Measurements from ENCODE around the gene USP2.

USP2 gene

GRCh38 chr11:119424276-119424675, 42.8 kb upstream of the USP2 start:
- Histone ChIP-seq H3K36me3 (ENCODE audit: control insufficient read depth in 1 of 2, insufficient read depth in 2 of 2, low read depth in 1 of 2, low read length in 2 of 2) (peaks cover 0 to 18% of the 10 kb centered on the region in 2 experiments), H3K79me1 (replicated peaks; ENCODE audit: low read length, poor library complexity, severe bottlenecking) (no peaks in the 10 kb centered on the region), H3K18ac (ENCODE audit: low read depth in 1 of 2, low read length in 2 of 2) (no peak overlapping the region), H2AFZ (ENCODE audit: low read depth, low read length) (no peak overlapping the region), H3K27ac (ENCODE audit: low read length, poor library complexity, severe bottlenecking) (no peak overlapping the region), H3K4ac (ENCODE audit: low read depth in 1 of 2, low read length in 2 of 2) (no peak overlapping the region), H3K27me3 (ENCODE audit: control insufficient read depth in 1 of 2, insufficient read depth in 1 of 2, low read length in 2 of 2) (peaks cover 1 to 74% of the 10 kb centered on the region in 2 experiments), H3K4me3 (ENCODE audit: insufficient read depth in 1 of 2, low read depth in 1 of 2, low read length in 2 of 2) (no peak overlapping the region), H4K91ac (ENCODE audit: low read length) (no peak overlapping the region), H3K9ac (ENCODE audit: low read length) (no peak overlapping the region), H2BK5ac (ENCODE audit: low read depth, low read length, poor library complexity, severe bottlenecking) (no peak overlapping the region), H2BK12ac (ENCODE audit: low read length in 2 of 2) (no peak overlapping the region), H4K8ac (ENCODE audit: low read length) (no peak overlapping the region), H3K4me1 (ENCODE audit: control insufficient read depth, insufficient read depth, low read depth, low read length) (peaks cover 20% of the 10 kb centered on the region), H3K14ac (ENCODE audit: low read length in 2 of 2) (no peak overlapping the region), H2BK15ac (ENCODE audit: low read depth, poor library complexity, severe bottlenecking) (no peak overlapping the region), H2BK120ac (ENCODE audit: low read depth, low read length) (no peak overlapping the region), H3K23ac (ENCODE audit: low read length in 2 of 2) (no peak overlapping the region), H3K9me3 (ENCODE audit: control insufficient read depth, low read length) (no peaks in the 10 kb centered on the region), H2AK5ac (ENCODE audit: low read length, severe bottlenecking) (no peak overlapping the region), H3K4me2 (ENCODE audit: low read length, poor library complexity, severe bottlenecking) (no peak overlapping the region)
- WGBS: 93% methylated on average over 3 of the region's 3 CpGs
- no peak for DNase-seq

GRCh38 chr11:119423509-119424254, 42.2 kb upstream of the USP2 start:
- peak overlapping the region in 1 of 2 experiments; percentile 92 for H3K4me3 ChIP-seq (ENCODE audit: insufficient read depth in 1 of 2, low read depth in 1 of 2, low read length in 2 of 2)

DNA sequence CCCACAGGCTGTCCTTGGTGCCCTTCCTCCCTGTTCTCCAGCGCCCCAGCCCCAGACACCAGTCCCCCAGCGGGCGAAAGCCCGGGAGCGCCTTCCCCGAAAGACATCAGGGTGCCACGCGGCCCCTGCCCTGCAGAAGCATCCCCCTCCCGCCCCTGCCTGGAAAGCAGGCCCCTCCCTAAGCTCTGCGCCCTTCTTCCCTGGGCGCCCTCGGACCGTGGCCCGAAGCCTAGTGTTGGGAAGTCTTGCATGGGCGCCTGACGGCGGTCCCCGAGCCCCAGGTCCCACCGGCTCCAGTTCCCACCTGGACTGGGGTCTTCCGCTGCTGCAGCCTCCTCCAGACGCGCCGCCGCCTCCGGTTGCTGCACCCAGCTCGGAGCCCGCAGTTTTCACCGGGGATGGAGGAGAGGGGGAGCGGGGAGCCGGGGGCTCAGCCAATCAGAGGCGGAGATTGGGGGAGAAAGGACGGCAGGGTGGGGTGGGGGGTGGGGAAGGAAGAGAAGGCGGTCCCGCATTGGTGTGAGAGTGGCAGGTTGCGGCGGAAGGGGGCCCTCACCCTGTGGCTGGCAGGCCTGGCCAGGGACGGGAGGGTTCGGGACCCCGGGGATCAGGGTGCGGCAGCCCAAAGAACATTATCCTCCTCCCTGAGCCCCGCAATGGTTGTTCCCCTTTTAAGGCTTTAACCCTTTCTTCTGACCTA, 41.5 kb upstream of the USP2 start, which contains the start of gene THY1:
Gene THY1, minus strand, starts transcription at position 364 of the 700 bp plus-strand sequence. CDS start 2,267 bp downstream, outside the sequence.
- peak; percentile 14 for DNase-seq
- H2BK12ac ChIP-seq (ENCODE audit: low read length in 2 of 2): no peak within 1 kb of the TSS
- no peak within 1 kb of the TSS for H4K91ac ChIP-seq (ENCODE audit: low read length)
- no peak within 1 kb of the TSS for H2AK5ac ChIP-seq (ENCODE audit: low read length, severe bottlenecking)
- H2BK120ac ChIP-seq (ENCODE audit: low read depth, low read length): no peak within 1 kb of the TSS
- under 1% methylated on average over 29 of the region's 41 CpGs for WGBS
- H3K4me2 ChIP-seq (ENCODE audit: low read length, poor library complexity, severe bottlenecking): peak within 1 kb of the TSS; percentile 20
- H3K4ac ChIP-seq (ENCODE audit: low read depth in 1 of 2, low read length in 2 of 2): peak within 1 kb of the TSS in 1 of 2 experiments; percentile 46
- H3K27me3 ChIP-seq (ENCODE audit: control insufficient read depth in 1 of 2, insufficient read depth in 1 of 2, low read length in 2 of 2): peaks cover 0 to 79% of the 10 kb centered on the region in 2 experiments
- peak within 1 kb of the TSS; percentile 87 for H3K9ac ChIP-seq (ENCODE audit: low read length)
- H2BK15ac ChIP-seq (ENCODE audit: low read depth, poor library complexity, severe bottlenecking): no peak within 1 kb of the TSS
- peak within 1 kb of the TSS; percentile 18 for H2AFZ ChIP-seq (ENCODE audit: low read depth, low read length)
- H3K4me3 ChIP-seq (ENCODE audit: insufficient read depth in 1 of 2, low read depth in 1 of 2, low read length in 2 of 2): peak within 1 kb of the TSS in 1 of 2 experiments; percentile 92
- no peaks in the 10 kb centered on the region for H3K9me3 ChIP-seq (ENCODE audit: control insufficient read depth, low read length)
- H2BK5ac ChIP-seq (ENCODE audit: low read depth, low read length, poor library complexity, severe bottlenecking): no peak within 1 kb of the TSS
- peaks cover 20% of the 10 kb centered on the region for H3K4me1 ChIP-seq (ENCODE audit: control insufficient read depth, insufficient read depth, low read depth, low read length)
- no peak within 1 kb of the TSS for H3K23ac ChIP-seq (ENCODE audit: low read length in 2 of 2)
- no peak within 1 kb of the TSS for H3K27ac ChIP-seq (ENCODE audit: low read length, poor library complexity, severe bottlenecking)
- peak within 1 kb of the TSS in 1 of 2 experiments; percentile 64 for H3K18ac ChIP-seq (ENCODE audit: low read depth in 1 of 2, low read length in 2 of 2)
- H3K79me1 ChIP-seq (replicated peaks; ENCODE audit: low read length, poor library complexity, severe bottlenecking): no peaks in the 10 kb centered on the region
- H4K8ac ChIP-seq (ENCODE audit: low read length): no peak within 1 kb of the TSS
- peak within 1 kb of the TSS in 1 of 2 experiments; percentile 69 for H3K14ac ChIP-seq (ENCODE audit: low read length in 2 of 2)
- H3K36me3 ChIP-seq (ENCODE audit: control insufficient read depth in 1 of 2, insufficient read depth in 2 of 2, low read depth in 1 of 2, low read length in 2 of 2): peaks cover 0 to 30% of the 10 kb centered on the region in 2 experiments

More at GRCh38 chr11:119423509-119424254, 42.2 kb upstream of the USP2 start:
- Histone ChIP-seq H3K79me1 (replicated peaks; ENCODE audit: low read length, poor library complexity, severe bottlenecking) (no peaks in the 10 kb centered on the region), H3K4ac (ENCODE audit: low read depth in 1 of 2, low read length in 2 of 2) (no peak overlapping the region), H3K9me3 (ENCODE audit: control insufficient read depth, low read length) (no peaks in the 10 kb centered on the region), H3K4me2 (ENCODE audit: low read length, poor library complexity, severe bottlenecking) (no peak overlapping the region), H2BK5ac (ENCODE audit: low read depth, low read length, poor library complexity, severe bottlenecking) (no peak overlapping the region), H3K23ac (ENCODE audit: low read length in 2 of 2) (no peak overlapping the region), H3K9ac (ENCODE audit: low read length) (peak overlapping the region; percentile 87), H2AK5ac (ENCODE audit: low read length, severe bottlenecking) (no peak overlapping the region), H2BK120ac (ENCODE audit: low read depth, low read length) (no peak overlapping the region), H4K8ac (ENCODE audit: low read length) (no peak overlapping the region), H3K4me1 (ENCODE audit: control insufficient read depth, insufficient read depth, low read depth, low read length) (peaks cover 20% of the 10 kb centered on the region), H3K36me3 (ENCODE audit: control insufficient read depth in 1 of 2, insufficient read depth in 2 of 2, low read depth in 1 of 2, low read length in 2 of 2) (peaks cover 0 to 24% of the 10 kb centered on the region in 2 experiments), H2AFZ (ENCODE audit: low read depth, low read length) (no peak overlapping the region), H3K27me3 (ENCODE audit: control insufficient read depth in 1 of 2, insufficient read depth in 1 of 2, low read length in 2 of 2) (peaks cover 0 to 77% of the 10 kb centered on the region in 2 experiments), H3K14ac (ENCODE audit: low read length in 2 of 2) (no peak overlapping the region), H2BK12ac (ENCODE audit: low read length in 2 of 2) (no peak overlapping the region), H2BK15ac (ENCODE audit: low read depth, poor library complexity, severe bottlenecking) (no peak overlapping the region), H3K18ac (ENCODE audit: low read depth in 1 of 2, low read length in 2 of 2) (no peak overlapping the region), H3K27ac (ENCODE audit: low read length, poor library complexity, severe bottlenecking) (no peak overlapping the region), H4K91ac (ENCODE audit: low read length) (no peak overlapping the region)
- no peak for DNase-seq
- 63% methylated on average over 9 of the region's 14 CpGs for WGBS
